ENCODE data around the gene TEAD2.

DNA sequence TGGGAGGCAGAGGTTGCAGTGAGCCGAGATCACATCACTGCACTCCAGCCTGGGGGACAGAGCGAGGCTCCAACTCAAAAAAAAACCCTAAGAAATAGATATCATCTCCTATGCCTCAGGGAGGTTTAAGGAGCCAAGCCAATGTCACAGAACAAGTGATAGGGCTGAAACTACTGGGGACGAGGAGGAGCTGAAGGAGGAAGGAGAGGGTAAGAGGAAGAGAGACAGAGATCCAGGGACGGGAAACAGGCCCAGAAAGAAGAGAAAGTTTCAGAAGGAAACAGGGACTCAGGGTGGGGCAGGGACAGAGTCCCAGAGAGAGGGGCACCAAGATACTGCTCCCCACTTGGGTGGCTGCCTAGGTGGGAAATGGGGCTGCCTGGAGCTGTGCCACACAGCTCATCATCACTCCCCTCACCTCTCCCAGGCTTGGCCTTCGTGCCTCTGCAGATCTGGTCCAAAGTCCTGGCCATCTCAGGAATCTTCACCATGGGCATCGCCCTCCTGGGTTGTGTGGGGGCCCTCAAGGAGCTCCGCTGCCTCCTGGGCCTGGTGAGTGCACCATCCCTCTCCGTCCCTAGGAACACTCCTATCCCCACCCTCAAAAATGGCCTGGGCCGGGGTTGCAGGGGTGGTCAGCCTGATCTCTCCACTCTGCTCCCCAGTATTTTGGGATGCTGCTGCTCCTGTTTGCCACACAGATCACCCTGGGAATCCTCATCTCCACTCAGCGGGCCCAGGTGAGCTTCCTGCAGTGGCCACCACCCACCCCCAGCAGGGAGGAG is 25.5 kb downstream of the TEAD2 start:
- TF ChIP-seq CTCF (IDR thresholded peaks at IDR 0.05) (no peak), POLR2A (IDR thresholded peaks at IDR 0.05) (no peak)

Measured in ovary (tissue), 3 donors.